GM21723 (cell line): ENCODE results near the gene FGGY.
"Not testable (repeated sequence)": the region's sequence is repeated elsewhere in the genome, so short reads cannot be mapped to it uniquely, and the experiment has no call there.

Source experiments
- ATAC-seq: cut with Tn5 transposase; IDR thresholded peaks from one replicate; pipeline ENCODE4 v1.9.1; 2021; ENCODE audit warnings: mild to moderate bottlenecking, moderate library complexity; ENCODE audit not compliant: unreplicated experiment

Gene FGGY

GRCh38 chr1:59605184-59605583 is 308.3 kb downstream of the FGGY start:
- ATAC-seq, result no peak

- ATAC-seq, result no peak
Measured at GRCh38 chr1:59605761-59606160, 308.9 kb downstream of the FGGY start.

- ATAC-seq, result no peak
Measured at GRCh38 chr1:59609245-59609644, 312.4 kb downstream of the FGGY start.

- not testable (repeated sequence) for ATAC-seq
Measured at GRCh38 chr1:59610499-59610898, 313.6 kb downstream of the FGGY start.

GRCh38 chr1:59617434-59617833 is 320.5 kb downstream of the FGGY start:
- ATAC-seq, result no peak

- ATAC-seq, result no peak
Measured at GRCh38 chr1:59619557-59619956, 322.7 kb downstream of the FGGY start.

- no peak for ATAC-seq
Measured at GRCh38 chr1:59625384-59625783, 328.5 kb downstream of the FGGY start.

- no peak for ATAC-seq
Measured at GRCh38 chr1:59631561-59632255, 334.8 kb downstream of the FGGY start.

- ATAC-seq, result no peak
Measured at GRCh38 chr1:59635097-59635496, 338.2 kb downstream of the FGGY start.

GRCh38 chr1:59638231-59638711 is 341.4 kb downstream of the FGGY start:
- no peak for ATAC-seq

- no peak for ATAC-seq
Measured at GRCh38 chr1:59639266-59639665, 342.4 kb downstream of the FGGY start.

- no peak for ATAC-seq
Measured at GRCh38 chr1:59640851-59641250, 344.0 kb downstream of the FGGY start.

- no peak for ATAC-seq
Measured at GRCh38 chr1:59641836-59642235, 344.9 kb downstream of the FGGY start.

GRCh38 chr1:59643526-59643925 is 346.6 kb downstream of the FGGY start:
- no peak for ATAC-seq

GRCh38 chr1:59645893-59646292 is 349.0 kb downstream of the FGGY start:
- no peak for ATAC-seq

GRCh38 chr1:59653142-59653958 is 356.5 kb downstream of the FGGY start:
- ATAC-seq, result not testable (repeated sequence)

GRCh38 chr1:59653968-59654367 is 357.1 kb downstream of the FGGY start:
- no peak for ATAC-seq

GRCh38 chr1:59657873-59658465 is 361.1 kb downstream of the FGGY start:
- no peak for ATAC-seq

GRCh38 chr1:59664166-59664565 is 367.3 kb downstream of the FGGY start:
- no peak for ATAC-seq

GRCh38 chr1:59666106-59666505 is 369.2 kb downstream of the FGGY start:
- no peak for ATAC-seq

GRCh38 chr1:59667020-59667419 is 370.1 kb downstream of the FGGY start:
- ATAC-seq, result no peak
